Glutamatergic neuron (in vitro differentiated cells): ENCODE results near the gene CDH20. TPM values are rescaled to one million over a fixed set of nuclear protein-coding genes. Genes with fewer than 3 reads are reported as not detected.

Source experiments
- DNase-seq: peaks from one replicate; pipeline ENCODE4 v3.0.0; 2022
- H3K27ac Mint-ChIP-seq: one replicate; pipeline ENCODE4 v1.8.0; 2020; ENCODE audit warnings: mild to moderate bottlenecking, mixed read lengths, inconsistent platforms; ENCODE audit not compliant: unreplicated experiment
- H3K27me3 Mint-ChIP-seq: one replicate; pipeline ENCODE4 v1.8.0; 2020; ENCODE audit warnings: mild to moderate bottlenecking, moderate library complexity, mixed read lengths, inconsistent platforms; ENCODE audit not compliant: unreplicated experiment
- H3K36me3 Mint-ChIP-seq: one replicate; pipeline ENCODE4 v1.8.0; 2020; ENCODE audit warnings: mild to moderate bottlenecking, mixed read lengths, inconsistent platforms; ENCODE audit not compliant: unreplicated experiment
- H3K4me1 Mint-ChIP-seq: one replicate; pipeline ENCODE4 v1.8.0; 2020; ENCODE audit warnings: mild to moderate bottlenecking, low read depth, mixed read lengths, inconsistent platforms; ENCODE audit not compliant: unreplicated experiment
- H3K4me3 Mint-ChIP-seq: one replicate; pipeline ENCODE4 v1.8.0; 2020; ENCODE audit warnings: mild to moderate bottlenecking, mixed read lengths, inconsistent platforms; ENCODE audit not compliant: unreplicated experiment
- H3K9me3 Mint-ChIP-seq: one replicate; pipeline ENCODE4 v1.8.0; 2020; ENCODE audit warnings: mild to moderate bottlenecking, moderate library complexity, mixed read lengths, inconsistent platforms; ENCODE audit not compliant: unreplicated experiment
- total RNA-seq: library from RNA; stranded (reverse); fragmentation: NEBNext Ultra II Directional; extraction: Animal tissue kit (Norgen Biotek cat#: 25700); gene quantifications from one replicate; pipeline ENCODE4 v1.2.1, GENCODE V29; 2021; ENCODE audit not compliant: unreplicated experiment
- TF ChIP-seq, protein P1 (sequence below): fragments of 200-600 bp; sonication (generic); IDR thresholded peaks from one replicate; pipeline ENCODE4 v1.5.0; 2021; ENCODE audit not compliant: partially characterized antibody, unreplicated experiment

Gene CDH20
- total RNA-seq, 1 donor from 2014 or later: 0.47 TPM

DNA sequence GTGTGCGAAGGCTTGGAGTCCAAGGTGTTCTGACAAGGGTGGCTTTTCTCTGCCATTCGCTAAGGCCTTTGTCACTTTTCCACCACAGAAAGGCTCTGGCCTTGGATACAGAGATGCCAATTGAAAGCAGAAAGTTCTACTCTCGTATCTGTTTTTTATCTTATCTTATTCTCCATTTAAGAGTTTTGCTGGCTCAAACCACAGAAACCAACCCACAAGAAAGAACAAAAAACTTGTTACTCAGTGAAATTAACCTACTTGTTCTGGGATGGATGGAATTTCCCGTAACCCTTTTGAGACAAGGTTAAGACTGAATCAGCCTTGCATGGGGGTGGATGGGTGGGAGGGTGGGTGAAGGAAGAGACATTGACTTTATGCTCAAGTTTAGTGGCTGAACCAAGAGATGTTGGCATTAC, 221.7 kb downstream of the CDH20 start:
- Mint-ChIP-seq H3K9me3 (peaks cover 4% of the 10 kb centered on the region), H3K4me1 (peaks cover 17% of the 10 kb centered on the region), H3K27me3 (peaks cover 6% of the 10 kb centered on the region), H3K4me3 (no peak overlapping the region), H3K27ac (no peak overlapping the region), H3K36me3 (no peaks in the 10 kb centered on the region)
- DNase-seq: no peak
- TF ChIP-seq, protein P1, sequence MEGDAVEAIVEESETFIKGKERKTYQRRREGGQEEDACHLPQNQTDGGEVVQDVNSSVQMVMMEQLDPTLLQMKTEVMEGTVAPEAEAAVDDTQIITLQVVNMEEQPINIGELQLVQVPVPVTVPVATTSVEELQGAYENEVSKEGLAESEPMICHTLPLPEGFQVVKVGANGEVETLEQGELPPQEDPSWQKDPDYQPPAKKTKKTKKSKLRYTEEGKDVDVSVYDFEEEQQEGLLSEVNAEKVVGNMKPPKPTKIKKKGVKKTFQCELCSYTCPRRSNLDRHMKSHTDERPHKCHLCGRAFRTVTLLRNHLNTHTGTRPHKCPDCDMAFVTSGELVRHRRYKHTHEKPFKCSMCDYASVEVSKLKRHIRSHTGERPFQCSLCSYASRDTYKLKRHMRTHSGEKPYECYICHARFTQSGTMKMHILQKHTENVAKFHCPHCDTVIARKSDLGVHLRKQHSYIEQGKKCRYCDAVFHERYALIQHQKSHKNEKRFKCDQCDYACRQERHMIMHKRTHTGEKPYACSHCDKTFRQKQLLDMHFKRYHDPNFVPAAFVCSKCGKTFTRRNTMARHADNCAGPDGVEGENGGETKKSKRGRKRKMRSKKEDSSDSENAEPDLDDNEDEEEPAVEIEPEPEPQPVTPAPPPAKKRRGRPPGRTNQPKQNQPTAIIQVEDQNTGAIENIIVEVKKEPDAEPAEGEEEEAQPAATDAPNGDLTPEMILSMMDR: no peak

DNA sequence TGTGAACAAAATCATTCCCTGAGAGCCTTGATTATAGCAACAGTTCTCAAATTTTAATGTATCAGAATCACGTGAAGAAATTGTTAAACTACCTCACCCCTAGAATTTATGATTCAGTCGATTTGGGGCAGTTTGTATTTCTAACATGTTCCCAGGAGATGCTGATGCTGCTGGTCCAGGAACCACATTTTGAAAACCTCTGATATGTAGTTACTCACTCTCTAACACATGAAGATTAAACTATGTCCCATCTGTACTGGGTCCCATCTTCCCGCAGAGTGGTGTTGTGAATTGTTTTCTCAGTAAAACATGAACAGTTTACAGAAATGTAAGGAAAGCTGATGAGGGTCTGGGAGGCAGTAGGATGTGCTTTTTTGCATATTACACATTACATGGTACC, 223.1 kb downstream of the CDH20 start:
- TF ChIP-seq, protein P1: no peak
- no peak overlapping the region for H3K4me3 Mint-ChIP-seq
- H3K36me3 Mint-ChIP-seq: no peaks in the 10 kb centered on the region
- DNase-seq: no peak
- H3K9me3 Mint-ChIP-seq: peaks cover 4% of the 10 kb centered on the region
- peaks cover 4% of the 10 kb centered on the region for H3K27me3 Mint-ChIP-seq
- H3K27ac Mint-ChIP-seq: no peak overlapping the region
- peaks cover 17% of the 10 kb centered on the region for H3K4me1 Mint-ChIP-seq

DNA sequence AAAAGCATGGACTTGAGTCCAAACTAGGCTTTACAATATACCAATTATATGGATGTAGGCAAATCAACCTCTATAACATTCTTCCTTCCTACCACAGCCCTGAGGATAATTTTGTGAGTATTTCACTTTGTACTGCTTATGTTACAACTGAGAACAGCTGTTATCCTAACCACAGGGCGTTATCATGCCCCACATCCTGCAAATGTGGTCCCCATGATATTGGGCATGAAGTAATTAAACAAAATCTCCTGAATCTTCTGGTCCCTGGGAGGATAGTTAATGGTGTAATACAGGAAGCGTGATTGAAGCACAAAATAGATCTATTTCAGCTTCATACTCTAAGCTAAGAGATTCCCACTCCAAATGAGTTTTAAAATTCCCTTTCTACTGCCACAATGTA, 223.6 kb downstream of the CDH20 start:
- no peak for DNase-seq
- peaks cover 4% of the 10 kb centered on the region for H3K9me3 Mint-ChIP-seq
- no peak overlapping the region for H3K27ac Mint-ChIP-seq
- no peak overlapping the region for H3K4me3 Mint-ChIP-seq
- peaks cover 17% of the 10 kb centered on the region for H3K4me1 Mint-ChIP-seq
- peaks cover 4% of the 10 kb centered on the region for H3K27me3 Mint-ChIP-seq
- no peaks in the 10 kb centered on the region for H3K36me3 Mint-ChIP-seq
- TF ChIP-seq, protein P1: no peak

DNA sequence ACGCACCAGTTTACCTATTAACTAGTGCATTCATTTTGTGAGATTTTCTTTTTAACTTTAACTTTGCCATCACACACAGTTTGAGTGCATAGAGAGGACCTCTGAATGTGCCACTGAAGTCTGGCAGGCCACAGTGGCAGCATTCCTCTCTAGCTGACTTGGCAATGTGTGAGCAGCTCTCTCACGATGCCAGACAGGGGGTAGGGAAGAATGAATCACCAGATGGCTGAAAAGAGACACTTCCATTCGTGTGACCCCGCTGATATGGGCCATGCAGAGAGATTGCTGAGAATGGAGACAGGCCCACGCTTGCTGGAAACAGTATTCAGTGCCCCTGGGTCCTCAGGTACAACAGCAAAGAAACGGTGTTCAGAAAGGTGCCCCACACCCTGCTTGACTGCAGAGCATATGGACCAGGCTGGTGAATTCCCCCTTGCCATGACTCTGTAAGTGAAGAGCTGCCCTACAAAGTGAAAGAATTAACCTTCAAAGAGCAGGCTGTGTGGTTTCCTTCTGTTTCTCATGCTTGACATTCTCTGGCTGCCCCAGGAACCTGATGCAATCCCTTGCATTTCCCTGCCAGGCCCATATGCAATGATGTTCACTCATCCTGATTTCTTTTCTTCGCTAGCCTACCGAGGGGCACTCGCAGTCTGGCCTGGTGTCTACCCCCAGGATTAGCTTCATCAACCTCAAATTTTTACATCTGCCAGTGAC, 236.1 kb downstream of the CDH20 start:
- DNase-seq: no peak
- Mint-ChIP-seq H3K4me1 (no peaks in the 10 kb centered on the region), H3K36me3 (peaks cover 8% of the 10 kb centered on the region), H3K27ac (no peak overlapping the region), H3K9me3 (peaks cover 1% of the 10 kb centered on the region), H3K27me3 (no peaks in the 10 kb centered on the region), H3K4me3 (no peak overlapping the region)
- TF ChIP-seq, protein P1: no peak

DNA sequence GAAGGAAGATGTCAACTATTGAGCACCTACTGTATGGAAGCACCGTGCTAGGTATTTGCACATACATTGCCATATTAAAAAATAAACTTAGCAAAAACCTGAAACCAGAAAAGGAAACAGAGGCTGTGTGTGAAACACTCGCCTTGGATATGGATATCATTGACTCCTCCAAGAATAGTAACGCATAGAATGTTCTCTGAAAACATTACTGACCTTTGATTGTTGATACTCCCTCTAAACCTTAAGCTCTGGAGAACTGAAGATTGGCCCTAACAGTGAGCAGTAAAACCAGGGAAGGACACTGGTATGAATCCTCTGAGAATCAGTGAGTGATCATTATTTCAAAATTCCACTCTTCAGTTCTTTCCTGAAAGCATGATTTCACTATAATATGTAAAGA, 236.8 kb downstream of the CDH20 start:
- TF ChIP-seq, protein P1: no peak
- DNase-seq: no peak
- Mint-ChIP-seq H3K9me3 (peaks cover 1% of the 10 kb centered on the region), H3K4me3 (no peak overlapping the region), H3K27ac (no peak overlapping the region), H3K4me1 (no peaks in the 10 kb centered on the region), H3K27me3 (no peaks in the 10 kb centered on the region), H3K36me3 (peaks cover 6% of the 10 kb centered on the region)
